GM13976 (cell line): Measurements from ENCODE around the gene ALDH3A1.

Experiments used
- DNase-seq: peaks from one replicate; pipeline ENCODE4 v3.0.0; 2012; ENCODE audit warnings: low spot score
- in situ Hi-C: fragments of 300-500 bp; cut with MboI; formaldehyde crosslinking; loops from one replicate; pipeline ENCODE4 v1.12.0; 2022; ENCODE audit warnings: low sequenced_read_pairs, mixed read lengths, inconsistent platforms; ENCODE audit not compliant: unreplicated experiment
- TF ChIP-seq, protein P1 (sequence below): IDR thresholded peaks from 2 replicates; pipeline ENCODE4 v1.5.1; 2012; ENCODE audit warnings: borderline replicate concordance, mild to moderate bottlenecking; ENCODE audit not compliant: insufficient read depth; ENCODE audit errors: extremely low read depth, missing control alignments, control extremely low read depth

The ALDH3A1 gene

GRCh38 chr17:19753661-19754463, 5.8 kb upstream of the ALDH3A1 start:
- DNase-seq = no peak
- TF ChIP-seq, protein P1, sequence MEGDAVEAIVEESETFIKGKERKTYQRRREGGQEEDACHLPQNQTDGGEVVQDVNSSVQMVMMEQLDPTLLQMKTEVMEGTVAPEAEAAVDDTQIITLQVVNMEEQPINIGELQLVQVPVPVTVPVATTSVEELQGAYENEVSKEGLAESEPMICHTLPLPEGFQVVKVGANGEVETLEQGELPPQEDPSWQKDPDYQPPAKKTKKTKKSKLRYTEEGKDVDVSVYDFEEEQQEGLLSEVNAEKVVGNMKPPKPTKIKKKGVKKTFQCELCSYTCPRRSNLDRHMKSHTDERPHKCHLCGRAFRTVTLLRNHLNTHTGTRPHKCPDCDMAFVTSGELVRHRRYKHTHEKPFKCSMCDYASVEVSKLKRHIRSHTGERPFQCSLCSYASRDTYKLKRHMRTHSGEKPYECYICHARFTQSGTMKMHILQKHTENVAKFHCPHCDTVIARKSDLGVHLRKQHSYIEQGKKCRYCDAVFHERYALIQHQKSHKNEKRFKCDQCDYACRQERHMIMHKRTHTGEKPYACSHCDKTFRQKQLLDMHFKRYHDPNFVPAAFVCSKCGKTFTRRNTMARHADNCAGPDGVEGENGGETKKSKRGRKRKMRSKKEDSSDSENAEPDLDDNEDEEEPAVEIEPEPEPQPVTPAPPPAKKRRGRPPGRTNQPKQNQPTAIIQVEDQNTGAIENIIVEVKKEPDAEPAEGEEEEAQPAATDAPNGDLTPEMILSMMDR = no peak
- in situ Hi-C loops = no loop called here

GRCh38 chr17:19753051-19753509, 5.0 kb upstream of the ALDH3A1 start:
- DNase-seq = no peak
- TF ChIP-seq, protein P1 = no peak
- in situ Hi-C loops = no loop called here

DNA sequence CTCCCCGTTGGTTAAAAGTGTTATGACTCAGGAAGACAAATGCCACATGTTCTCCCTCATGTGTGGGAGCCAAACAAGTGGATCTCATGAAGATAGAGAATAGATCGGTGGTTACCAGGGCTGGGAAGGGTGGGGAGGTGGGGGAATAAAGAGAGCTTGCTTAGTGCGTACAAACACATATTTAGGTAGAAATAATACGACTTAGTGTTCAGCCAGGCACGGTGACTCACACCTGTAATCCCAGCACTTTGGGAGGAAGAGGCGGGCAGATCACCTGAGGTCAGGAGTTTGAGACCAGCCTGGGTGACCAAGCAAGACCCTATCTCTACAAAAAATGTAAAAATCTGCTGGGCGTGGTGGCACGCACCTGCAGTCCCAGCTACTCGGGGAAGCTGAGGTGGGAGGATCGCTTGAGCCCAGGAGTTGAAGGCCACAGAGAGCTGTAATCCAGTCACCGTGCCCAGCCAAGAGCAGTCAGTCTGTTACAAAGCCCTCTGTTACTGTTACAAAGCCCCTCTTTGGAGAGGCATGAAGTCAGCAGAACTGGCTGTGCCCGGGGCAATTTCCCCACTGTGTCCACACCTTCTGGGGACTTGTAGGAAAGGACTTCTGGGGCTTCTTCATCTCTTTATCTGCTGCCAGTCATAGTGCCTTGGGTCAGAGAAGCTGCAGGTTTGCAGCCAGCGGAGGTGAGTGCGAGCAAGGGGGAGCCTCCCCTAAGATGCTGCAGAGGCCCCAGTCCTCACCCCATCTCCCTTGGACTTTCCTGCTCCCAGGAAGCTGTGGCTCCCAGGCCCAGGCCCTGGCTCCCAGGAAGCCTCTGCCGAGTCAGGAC, 4.3 kb upstream of the ALDH3A1 start:
- TF ChIP-seq, protein P1 = no peak
- DNase-seq = no peak
- in situ Hi-C loops = no loop called here

GRCh38 chr17:19750835-19751234, 2.7 kb upstream of the ALDH3A1 start:
- TF ChIP-seq, protein P1 = no peak
- no peak for DNase-seq
- in situ Hi-C loops = no loop called here

DNA sequence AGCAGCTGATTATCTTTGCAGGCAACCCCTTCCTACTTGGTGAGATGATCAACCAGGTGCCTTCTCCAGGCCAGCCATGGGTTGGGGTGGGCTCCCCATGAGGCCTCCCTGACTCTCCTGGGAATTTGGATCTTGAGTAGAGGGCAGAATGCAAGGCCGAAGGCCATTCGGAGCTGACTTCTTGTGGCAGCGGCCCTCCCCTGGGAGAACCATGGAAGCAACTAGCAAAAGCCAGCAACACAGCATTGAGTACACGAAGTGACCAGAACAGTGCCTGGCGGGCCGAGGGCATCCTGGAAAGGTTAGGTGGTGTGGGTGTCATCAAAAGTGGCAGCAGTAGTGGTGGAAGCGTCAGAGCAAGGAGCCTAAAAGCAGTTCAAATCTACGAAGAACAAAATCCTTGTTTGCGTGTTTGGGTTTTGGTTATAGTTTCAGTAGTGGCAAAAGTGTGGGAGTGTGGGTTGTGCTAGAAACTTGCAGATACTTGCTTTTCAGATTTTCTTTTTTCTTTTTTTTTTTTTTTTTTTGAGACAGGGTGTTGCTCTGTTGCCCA, 2.0 kb upstream of the ALDH3A1 start:
- DNase-seq = no peak
- TF ChIP-seq, protein P1 = no peak
- in situ Hi-C loops = no loop called here

DNA sequence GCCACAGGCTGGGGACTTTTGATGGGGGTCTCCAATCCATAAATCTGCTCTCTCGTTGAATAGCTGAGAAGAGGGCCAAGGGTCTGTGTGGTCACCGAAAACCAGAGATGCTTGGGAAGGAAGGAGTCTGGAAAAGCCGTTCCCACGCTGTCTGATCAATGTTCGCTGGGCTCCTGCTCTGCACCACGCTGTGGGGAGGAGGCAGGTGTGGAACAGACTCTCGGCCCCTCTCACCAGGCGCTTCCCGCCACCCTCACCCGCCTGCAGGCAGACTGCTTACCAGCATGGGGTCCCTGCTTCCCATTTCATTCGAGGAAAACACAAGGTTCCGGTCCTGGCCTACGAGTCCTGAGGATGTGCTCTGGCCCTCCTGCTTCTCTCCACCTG, 702 bp upstream of the ALDH3A1 start:
- in situ Hi-C loops = no loop called here
- DNase-seq = no peak
- TF ChIP-seq, protein P1 = no peak
